ENCODE results near the gene HSPE1.
"Not testable (repeated sequence)": the region's sequence is repeated elsewhere in the genome, so short reads cannot be mapped to it uniquely, and the experiment has no call there.

Gene HSPE1

GRCh38 chr2:197499594-197500502 is at the start of gene HSPE1, which contains the start of gene HSPD1:
Gene HSPE1 (plus strand): TSS chr2:197500379. CDS start chr2:197500437, 58 bp downstream.
Gene HSPD1 (minus strand): TSS chr2:197499840. CDS start chr2:197498848, 992 bp downstream.
- peak; percentile 99 for DNase-seq

- no peak for DNase-seq
These were observed 49.7 kb upstream of the HSPE1 start for GRCh38 chr2:197450465-197450864.

- not testable (repeated sequence) for DNase-seq
These were observed 49.2 kb upstream of the HSPE1 start for GRCh38 chr2:197450935-197451358.

GRCh38 chr2:197452754-197453122 is 47.4 kb upstream of the HSPE1 start:
- DNase-seq, result no peak

GRCh38 chr2:197453123-197453913 is 46.9 kb upstream of the HSPE1 start, which contains the start of gene COQ10B:
Gene COQ10B (plus strand): TSS chr2:197453552. CDS start chr2:197453561, 9 bp downstream.
- peak; percentile 99 for DNase-seq

- no peak for DNase-seq
These were observed 46.2 kb upstream of the HSPE1 start for GRCh38 chr2:197453914-197454398.

- no peak for DNase-seq
These were observed 45.3 kb upstream of the HSPE1 start for GRCh38 chr2:197454923-197455322.

- DNase-seq, result no peak
These were observed 44.8 kb upstream of the HSPE1 start for GRCh38 chr2:197455428-197455827.

GRCh38 chr2:197460649-197461048 is 39.5 kb upstream of the HSPE1 start:
- DNase-seq, result no peak

- DNase-seq, result no peak
These were observed 39.1 kb upstream of the HSPE1 start for GRCh38 chr2:197461057-197461456.

GRCh38 chr2:197464175-197464574 is 36.0 kb upstream of the HSPE1 start:
- no peak for DNase-seq

GRCh38 chr2:197472166-197472565 is 28.0 kb upstream of the HSPE1 start:
- DNase-seq, result no peak

GRCh38 chr2:197477797-197478196 is 22.4 kb upstream of the HSPE1 start:
- no peak for DNase-seq

GRCh38 chr2:197480165-197481036 is 19.8 kb upstream of the HSPE1 start:
- no peak for DNase-seq

GRCh38 chr2:197484248-197484647 is 15.9 kb upstream of the HSPE1 start:
- not testable (repeated sequence) for DNase-seq

GRCh38 chr2:197486175-197486574 is 14.0 kb upstream of the HSPE1 start:
- DNase-seq, result no peak

GRCh38 chr2:197487385-197487784 is 12.8 kb upstream of the HSPE1 start:
- DNase-seq, result no peak

- no peak for DNase-seq
These were observed 4.6 kb upstream of the HSPE1 start for GRCh38 chr2:197495433-197496134.

- no peak for DNase-seq
These were observed 3.5 kb upstream of the HSPE1 start for GRCh38 chr2:197496695-197497094.

GRCh38 chr2:197497326-197497725 is 2.9 kb upstream of the HSPE1 start:
- DNase-seq, result no peak

GRCh38 chr2:197498235-197498936 is 1.8 kb upstream of the HSPE1 start:
- DNase-seq, result no peak

Measured in CD4-positive, alpha-beta T cell treated with Interleukin-4 for 1 hour (primary cell).